Vagina (tissue), 2 donors: ENCODE results near the gene NEURL3.

Experiments used
- POLR2A ChIP-seq, 2 donors: fragments of 450-650 bp; IDR thresholded peaks; one replicate each; pipeline ENCODE4 v1.6.1; 2017; ENCODE audit warnings: antibody characterized with exemption in 2 of 2, mild to moderate bottlenecking in 2 of 2, moderate library complexity in 2 of 2
- POLR2AphosphoS5 ChIP-seq, 2 donors: sonication (generic); formaldehyde crosslinking; IDR thresholded peaks; one replicate each; pipeline ENCODE4 v1.9.0; 2017; ENCODE audit warnings: antibody characterized with exemption in 2 of 2, mild to moderate bottlenecking in 2 of 2, low read depth in 1 of 2; ENCODE audit not compliant: insufficient read depth in 1 of 2
- TF ChIP-seq, protein P1 (sequence below), 3 experiments: fragments of 450-650 bp in 2 of 3; fragments of 200-600 bp in 1 of 3; sonication (generic) in 1 of 3; IDR thresholded peaks; one replicate each; pipeline ENCODE4 v1.5.1; 2017 to 2019; ENCODE audit warnings: antibody characterized with exemption in 3 of 3, mild to moderate bottlenecking in 2 of 3, moderate library complexity in 2 of 3

DNA sequence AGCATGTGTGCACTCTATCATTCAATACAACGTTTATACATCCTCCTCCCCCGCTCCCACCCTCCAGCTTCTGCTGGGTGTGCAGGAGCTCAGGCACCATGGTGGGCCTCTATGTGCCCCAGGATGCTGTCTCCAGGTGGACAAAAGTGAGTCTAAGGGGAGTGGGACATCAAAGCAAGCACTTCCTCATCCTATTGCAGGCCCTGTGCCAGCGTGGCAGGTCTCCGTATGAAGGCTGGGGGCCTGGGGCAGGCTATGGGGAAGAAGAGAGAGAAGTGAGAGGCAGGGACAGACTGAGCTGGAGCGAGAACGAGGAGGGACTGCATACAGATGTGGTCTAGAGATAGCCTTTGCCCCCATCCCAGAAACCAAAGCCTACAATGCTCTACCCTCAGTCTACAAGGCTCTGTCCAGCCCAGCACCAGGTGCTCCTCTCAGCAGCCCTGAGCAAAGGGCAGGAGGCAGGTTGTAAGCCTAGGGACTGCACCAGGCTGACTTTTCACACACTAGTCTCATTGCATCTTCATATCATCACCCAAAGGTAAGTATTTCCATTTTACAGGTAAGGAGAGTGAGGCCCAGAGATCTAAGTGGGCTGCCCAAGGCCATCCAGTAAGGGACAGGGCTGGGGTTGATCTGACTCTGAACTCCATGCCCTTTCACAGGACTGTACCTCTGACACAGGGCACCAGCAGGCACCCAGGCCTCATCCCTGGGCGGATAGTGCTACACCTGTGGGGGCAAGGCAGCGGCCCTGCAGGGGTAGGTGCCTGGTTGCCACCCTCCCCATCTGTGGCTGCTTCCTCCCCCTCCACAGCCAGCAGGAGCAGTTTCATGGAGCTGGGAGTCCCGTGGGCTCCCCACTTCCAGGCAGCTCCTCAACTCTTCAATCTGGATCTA is 17.4 kb upstream of the NEURL3 start:
- TF ChIP-seq, protein P1, sequence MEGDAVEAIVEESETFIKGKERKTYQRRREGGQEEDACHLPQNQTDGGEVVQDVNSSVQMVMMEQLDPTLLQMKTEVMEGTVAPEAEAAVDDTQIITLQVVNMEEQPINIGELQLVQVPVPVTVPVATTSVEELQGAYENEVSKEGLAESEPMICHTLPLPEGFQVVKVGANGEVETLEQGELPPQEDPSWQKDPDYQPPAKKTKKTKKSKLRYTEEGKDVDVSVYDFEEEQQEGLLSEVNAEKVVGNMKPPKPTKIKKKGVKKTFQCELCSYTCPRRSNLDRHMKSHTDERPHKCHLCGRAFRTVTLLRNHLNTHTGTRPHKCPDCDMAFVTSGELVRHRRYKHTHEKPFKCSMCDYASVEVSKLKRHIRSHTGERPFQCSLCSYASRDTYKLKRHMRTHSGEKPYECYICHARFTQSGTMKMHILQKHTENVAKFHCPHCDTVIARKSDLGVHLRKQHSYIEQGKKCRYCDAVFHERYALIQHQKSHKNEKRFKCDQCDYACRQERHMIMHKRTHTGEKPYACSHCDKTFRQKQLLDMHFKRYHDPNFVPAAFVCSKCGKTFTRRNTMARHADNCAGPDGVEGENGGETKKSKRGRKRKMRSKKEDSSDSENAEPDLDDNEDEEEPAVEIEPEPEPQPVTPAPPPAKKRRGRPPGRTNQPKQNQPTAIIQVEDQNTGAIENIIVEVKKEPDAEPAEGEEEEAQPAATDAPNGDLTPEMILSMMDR (IDR thresholded peaks at IDR 0.05), result no peak
- TF ChIP-seq POLR2AphosphoS5 (IDR thresholded peaks at IDR 0.05; ENCODE audit: insufficient read depth in 1 of 2, low read depth in 1 of 2), result no peak
- TF ChIP-seq POLR2A (IDR thresholded peaks at IDR 0.05), result no peak
